Breast epithelium (tissue), 3 donors: ENCODE measurements around the gene SCGB1D1.
A peak's percentile ranks its signal among the peaks of the same experiment; 100 is the strongest.

ENCODE experiments used
- CTCF ChIP-seq, 3 donors: fragments of 450-650 bp; IDR thresholded peaks; one replicate each; pipeline ENCODE4 v1.5.1; 2016 to 2017; ENCODE audit warnings: antibody characterized with exemption in 3 of 3, mild to moderate bottlenecking in 3 of 3, moderate library complexity in 3 of 3
- POLR2A ChIP-seq: fragments of 450-650 bp; IDR thresholded peaks from one replicate; pipeline ENCODE4 v1.6.1; 2016; ENCODE audit warnings: antibody characterized with exemption, mild to moderate bottlenecking, moderate library complexity
- POLR2AphosphoS5 ChIP-seq, 3 donors: sonication (generic); formaldehyde crosslinking; IDR thresholded peaks; one replicate each; pipeline ENCODE4 v1.6.1; 2017; ENCODE audit warnings: antibody characterized with exemption in 3 of 3

GRCh38 chr11:62217191-62217748 is 27.3 kb downstream of the SCGB1D1 start:
- TF ChIP-seq CTCF (IDR thresholded peaks at IDR 0.05) (peak in 1 of 3 donors; percentile 46), POLR2AphosphoS5 (IDR thresholded peaks at IDR 0.05) (no peak), POLR2A (no peak)
